ENCODE data around the gene PCDHGB1.
"Not testable (repeated sequence)": the region's sequence is repeated elsewhere in the genome, so short reads cannot be mapped to it uniquely, and the experiment has no call there.

Gene PCDHGB1

GRCh38 chr5:141346017-141346416, 3.9 kb upstream of the PCDHGB1 start:
- DNase-seq (ENCODE audit: low spot score), result not testable (repeated sequence)

DNA sequence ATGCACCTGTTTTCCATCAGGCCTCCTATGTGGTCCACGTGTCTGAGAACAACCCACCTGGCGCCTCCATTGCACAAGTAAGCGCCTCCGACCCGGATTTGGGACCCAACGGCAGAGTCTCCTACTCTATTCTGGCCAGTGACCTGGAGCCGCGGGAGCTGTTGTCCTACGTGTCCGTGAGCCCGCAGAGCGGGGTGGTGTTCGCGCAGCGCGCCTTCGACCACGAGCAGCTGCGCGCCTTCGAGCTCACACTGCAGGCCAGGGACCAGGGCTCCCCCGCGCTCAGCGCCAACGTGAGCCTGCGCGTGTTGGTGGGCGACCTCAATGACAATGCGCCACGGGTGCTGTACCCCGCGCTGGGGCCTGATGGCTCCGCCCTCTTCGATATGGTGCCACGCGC, 1.7 kb downstream of the PCDHGB1 start:
- no peak for DNase-seq (ENCODE audit: low spot score)

- DNase-seq (ENCODE audit: low spot score), result no peak
Measured at GRCh38 chr5:141354900-141355469, 5.1 kb downstream of the PCDHGB1 start, which contains the start of gene PCDHGA4. Gene PCDHGA4 (plus strand): TSS chr5:141355021. CDS start chr5:141355108, 87 bp downstream.

DNA sequence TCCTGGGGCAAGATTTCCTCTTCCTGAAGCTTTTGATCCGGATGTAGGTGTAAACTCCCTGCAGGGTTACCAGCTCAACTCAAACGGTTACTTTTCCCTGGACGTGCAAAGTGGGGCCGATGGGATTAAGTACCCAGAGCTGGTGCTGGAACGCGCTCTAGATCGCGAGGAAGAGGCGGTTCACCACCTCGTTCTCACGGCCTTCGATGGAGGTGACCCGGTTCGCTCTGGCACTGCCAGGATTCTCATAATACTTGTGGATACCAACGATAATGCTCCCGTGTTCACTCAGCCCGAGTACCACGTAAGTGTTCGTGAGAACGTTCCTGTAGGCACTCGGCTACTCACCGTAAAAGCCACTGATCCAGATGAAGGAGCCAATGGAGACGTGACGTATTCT, 5.7 kb downstream of the PCDHGB1 start:
- DNase-seq (ENCODE audit: low spot score), result no peak

- no peak for DNase-seq (ENCODE audit: low spot score)
Measured at GRCh38 chr5:141356133-141356532, 6.2 kb downstream of the PCDHGB1 start.

DNA sequence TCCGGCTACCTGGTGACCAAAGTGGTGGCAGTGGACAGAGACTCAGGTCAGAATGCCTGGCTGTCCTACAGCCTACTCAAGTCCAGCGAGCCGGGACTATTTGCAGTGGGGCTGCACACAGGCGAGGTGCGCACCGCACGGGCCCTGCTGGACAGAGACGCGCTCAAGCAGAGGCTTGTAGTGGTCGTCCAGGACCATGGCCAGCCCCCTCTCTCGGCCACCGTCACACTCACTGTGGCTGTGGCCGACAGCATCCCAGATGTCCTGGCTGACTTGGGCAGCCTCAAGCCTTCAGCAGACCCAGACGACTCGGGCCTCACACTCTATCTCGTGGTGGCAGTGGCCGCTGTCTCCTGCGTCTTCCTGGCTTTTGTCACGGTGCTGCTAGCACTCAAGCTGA, 7.1 kb downstream of the PCDHGB1 start:
- no peak for DNase-seq (ENCODE audit: low spot score)

GRCh38 chr5:141359790-141360426, 10.0 kb downstream of the PCDHGB1 start, which contains the start of gene PCDHGB2:
Gene PCDHGB2 (plus strand): TSS chr5:141359994. CDS start chr5:141360136, 142 bp downstream.
- no peak for DNase-seq (ENCODE audit: low spot score)

DNA sequence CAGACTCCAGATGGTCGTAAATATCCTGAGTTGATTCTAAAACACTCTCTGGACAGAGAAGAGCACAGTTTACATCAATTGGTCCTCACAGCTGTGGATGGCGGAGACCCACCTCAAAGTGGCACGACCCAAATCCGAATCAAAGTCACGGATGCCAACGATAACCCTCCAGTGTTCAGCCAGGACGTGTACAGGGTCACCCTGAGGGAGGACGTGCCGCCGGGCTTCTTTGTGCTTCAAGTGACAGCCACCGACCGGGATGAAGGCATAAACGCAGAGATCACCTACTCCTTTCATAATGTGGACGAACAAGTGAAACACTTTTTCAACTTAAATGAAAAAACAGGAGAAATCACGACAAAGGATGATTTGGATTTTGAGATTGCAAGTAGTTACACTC, 10.8 kb downstream of the PCDHGB1 start:
- DNase-seq (ENCODE audit: low spot score), result no peak

DNA sequence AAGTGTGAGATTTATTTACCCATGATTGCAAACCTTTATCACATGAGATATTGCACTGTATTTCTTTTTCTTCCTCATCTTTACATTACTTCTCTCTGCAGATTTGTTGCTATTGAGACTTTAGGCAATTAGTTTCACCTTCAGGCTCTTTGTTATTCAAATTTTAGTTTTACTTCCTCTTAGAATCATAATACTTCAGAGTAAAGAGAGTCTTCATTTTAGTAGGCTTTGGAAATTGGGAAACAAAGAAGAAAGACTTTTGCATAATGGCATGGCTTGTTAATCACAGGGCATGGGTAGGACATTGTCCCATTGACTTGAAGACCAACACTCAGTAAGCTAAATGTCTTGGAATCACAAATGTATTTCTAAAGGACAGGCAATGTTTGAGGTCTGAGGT, 12.8 kb downstream of the PCDHGB1 start:
- DNase-seq (ENCODE audit: low spot score), result no peak

- DNase-seq (ENCODE audit: low spot score), result no peak
Measured at GRCh38 chr5:141363952-141364660, 14.2 kb downstream of the PCDHGB1 start, which contains the start of gene PCDHGA5. Gene PCDHGA5 (plus strand): TSS chr5:141364162. CDS start chr5:141364331, 169 bp downstream.

DNA sequence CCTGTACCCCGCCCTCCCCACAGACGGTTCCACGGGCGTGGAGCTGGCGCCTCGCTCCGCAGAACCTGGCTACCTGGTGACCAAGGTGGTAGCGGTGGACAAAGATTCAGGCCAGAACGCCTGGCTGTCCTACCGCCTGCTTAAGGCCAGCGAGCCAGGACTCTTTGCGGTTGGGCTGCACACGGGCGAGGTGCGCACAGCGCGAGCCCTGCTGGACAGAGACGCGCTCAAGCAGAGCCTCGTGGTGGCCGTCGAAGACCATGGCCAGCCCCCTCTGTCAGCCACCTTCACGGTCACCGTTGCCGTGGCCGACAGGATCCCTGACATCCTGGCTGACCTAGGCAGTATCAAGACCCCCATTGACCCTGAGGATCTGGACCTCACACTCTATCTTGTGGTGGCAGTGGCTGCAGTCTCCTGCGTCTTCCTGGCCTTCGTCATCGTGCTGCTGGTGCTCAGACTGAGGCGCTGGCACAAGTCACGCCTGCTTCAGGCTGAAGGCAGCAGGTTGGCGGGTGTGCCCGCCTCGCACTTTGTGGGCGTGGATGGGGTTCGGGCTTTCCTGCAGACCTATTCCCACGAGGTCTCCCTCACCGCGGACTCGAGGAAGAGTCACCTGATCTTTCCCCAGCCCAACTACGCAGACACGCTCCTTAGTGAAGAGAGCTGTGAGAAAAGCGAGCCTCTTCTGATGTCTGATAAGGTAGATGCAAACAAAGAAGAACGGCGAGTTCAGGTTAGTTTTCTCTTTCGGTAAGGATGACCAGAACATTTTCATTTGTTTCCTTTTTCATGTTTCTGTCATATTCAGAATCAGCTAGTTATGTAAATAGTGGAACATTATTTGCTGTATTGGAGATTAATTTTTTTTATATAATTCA, 16.4 kb downstream of the PCDHGB1 start:
- no peak for DNase-seq (ENCODE audit: low spot score)

DNA sequence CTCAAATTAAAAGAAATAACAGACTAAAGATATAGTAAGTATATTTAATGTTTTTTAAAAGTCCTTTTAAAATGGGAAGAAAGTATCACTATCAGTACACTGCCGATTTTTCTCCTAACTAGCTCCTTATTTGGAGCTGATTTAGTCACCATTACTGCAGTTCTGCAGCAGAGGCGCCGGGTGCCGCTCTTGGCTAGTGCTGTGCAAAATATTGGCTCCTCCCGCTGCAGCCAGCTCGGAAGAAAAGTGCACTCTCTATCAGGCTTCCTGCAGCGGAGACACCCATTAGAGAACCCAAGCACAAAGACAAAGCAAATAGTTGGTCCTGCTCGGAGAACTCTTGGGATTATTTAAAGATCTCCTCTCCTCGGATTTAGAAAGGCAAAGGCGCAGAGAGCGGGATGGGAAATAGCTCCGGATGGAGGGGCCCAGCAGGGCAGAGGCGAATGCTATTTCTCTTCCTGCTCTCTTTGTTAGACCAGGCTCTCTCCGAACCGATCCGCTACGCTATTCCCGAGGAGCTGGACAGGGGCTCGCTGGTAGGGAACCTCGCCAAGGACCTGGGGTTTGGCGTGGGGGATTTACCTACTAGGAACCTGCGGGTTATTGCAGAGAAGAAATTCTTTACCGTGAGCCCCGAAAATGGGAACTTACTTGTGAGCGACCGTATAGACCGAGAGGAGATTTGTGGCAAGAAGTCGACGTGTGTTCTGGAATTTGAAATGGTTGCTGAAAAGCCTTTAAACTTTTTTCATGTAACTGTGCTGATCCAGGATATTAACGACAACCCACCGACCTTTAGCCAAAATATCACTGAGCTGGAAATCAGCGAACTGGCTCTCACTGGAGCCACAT, 20.3 kb downstream of the PCDHGB1 start, which contains the start of gene PCDHGB3:
PCDHGB3 (plus strand) TSS at position 249 of the 855 bp plus-strand sequence; CDS start at position 402, 153 bp downstream.
- peak; percentile 19 for DNase-seq (ENCODE audit: low spot score)

DNA sequence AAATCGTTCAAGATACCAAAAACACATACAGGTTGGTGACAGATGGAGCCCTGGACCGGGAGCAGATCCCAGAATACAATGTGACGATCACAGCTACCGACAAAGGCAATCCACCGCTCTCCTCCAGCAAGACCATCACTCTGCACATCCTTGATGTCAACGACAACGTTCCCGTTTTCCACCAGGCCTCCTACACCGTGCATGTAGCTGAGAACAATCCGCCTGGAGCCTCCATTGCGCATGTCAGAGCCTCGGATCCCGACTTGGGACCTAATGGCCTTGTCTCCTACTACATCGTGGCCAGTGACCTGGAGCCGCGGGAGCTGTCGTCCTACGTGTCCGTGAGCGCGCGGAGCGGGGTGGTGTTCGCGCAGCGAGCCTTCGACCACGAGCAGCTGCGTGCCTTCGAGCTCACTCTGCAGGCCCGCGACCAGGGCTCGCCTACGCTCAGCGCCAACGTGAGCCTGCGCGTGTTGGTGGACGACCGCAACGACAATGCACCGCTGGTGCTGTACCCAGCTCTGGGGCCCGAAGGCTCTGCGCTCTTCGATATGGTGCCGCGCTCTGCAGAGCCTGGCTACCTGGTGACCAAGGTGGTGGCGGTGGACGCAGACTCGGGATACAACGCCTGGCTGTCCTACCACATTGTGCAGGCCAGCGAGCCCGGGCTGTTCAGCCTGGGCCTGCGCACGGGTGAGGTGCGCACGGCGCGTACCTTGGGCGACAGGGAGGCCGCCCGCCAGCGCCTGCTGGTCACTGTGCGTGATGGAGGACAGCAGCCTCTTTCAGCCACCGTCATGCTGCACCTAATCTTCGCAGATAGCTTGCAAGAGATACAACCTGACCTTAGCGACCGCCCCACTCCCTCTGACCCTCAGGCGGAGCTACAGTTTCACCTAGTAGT, 21.9 kb downstream of the PCDHGB1 start:
- DNase-seq (ENCODE audit: low spot score), result no peak

DNA sequence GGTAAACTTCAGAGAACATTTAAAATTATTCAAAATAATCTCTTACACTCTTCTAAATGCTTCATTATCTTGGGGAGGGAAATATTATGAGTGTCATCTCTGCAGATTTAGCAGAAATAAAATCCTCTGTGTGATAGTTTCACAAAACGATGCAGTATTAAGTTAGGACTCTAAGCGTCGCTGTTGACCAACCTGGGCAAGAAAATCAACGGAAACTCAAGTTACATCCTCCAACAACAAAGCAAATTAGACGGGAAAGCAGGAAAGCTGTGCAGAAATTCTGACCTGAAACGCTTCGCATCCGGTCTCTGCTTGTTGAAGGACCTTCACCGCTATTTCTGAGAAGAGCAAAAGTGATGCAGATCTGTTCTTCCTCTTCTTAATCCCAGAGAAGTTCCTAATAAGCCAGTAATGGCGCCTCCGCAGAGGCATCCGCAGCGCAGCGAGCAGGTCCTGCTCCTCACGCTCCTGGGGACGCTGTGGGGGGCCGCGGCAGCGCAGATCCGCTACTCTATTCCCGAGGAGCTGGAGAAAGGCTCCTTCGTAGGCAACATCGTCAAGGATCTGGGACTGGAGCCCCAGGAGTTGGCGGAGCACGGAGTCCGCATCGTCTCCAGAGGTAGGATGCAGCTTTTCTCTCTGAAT, 23.9 kb downstream of the PCDHGB1 start, which contains the start of gene PCDHGA6:
PCDHGA6 (plus strand) TSS at position 219 of the 645 bp plus-strand sequence; CDS start at position 412, 193 bp downstream.
- no peak for DNase-seq (ENCODE audit: low spot score)

- DNase-seq (ENCODE audit: low spot score), result no peak
Measured at GRCh38 chr5:141374627-141375026, 24.7 kb downstream of the PCDHGB1 start.

GRCh38 chr5:141375444-141376155, 25.7 kb downstream of the PCDHGB1 start:
- not testable (repeated sequence) for DNase-seq (ENCODE audit: low spot score)

DNA sequence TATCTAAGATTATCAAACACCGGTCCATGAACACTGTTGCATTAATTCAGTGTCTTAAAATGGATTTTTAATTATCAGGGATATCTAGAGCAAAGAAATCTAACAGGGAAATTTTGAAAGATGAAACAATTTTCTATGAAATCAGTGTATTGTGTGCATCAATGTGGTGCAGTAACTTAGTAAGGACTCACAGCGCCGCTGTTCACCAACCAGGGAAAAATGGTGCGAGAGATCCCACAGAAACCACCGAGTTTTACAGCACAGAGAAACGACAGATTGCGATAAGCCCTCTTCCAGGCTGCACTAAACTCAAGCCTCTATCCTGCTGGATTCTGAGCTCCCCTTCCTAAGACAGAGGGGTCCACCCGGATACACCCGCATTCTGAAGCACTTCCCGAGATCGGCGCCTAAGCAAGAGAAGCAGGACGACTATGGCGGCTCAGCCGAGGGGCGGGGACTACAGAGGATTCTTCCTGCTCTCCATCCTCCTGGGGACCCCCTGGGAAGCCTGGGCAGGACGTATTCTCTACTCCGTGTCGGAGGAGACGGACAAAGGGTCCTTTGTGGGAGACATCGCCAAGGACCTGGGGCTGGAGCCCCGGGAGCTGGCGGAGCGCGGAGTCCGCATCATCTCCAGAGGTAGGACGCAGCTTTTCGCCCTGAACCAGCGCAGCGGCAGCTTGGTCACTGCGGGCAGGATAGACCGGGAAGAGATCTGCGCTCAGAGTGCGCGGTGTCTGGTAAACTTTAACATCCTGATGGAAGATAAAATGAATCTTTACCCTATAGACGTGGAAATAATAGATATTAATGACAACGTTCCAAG, 32.8 kb downstream of the PCDHGB1 start, which contains the start of gene PCDHGA7:
PCDHGA7 (plus strand) TSS at position 274 of the 826 bp plus-strand sequence; CDS start at position 432, 158 bp downstream.
- no peak for DNase-seq (ENCODE audit: low spot score)
